NCI-H2227 (cell line): ENCODE measurements around the gene NCL.
"Not testable (repeated sequence)": the region's sequence is repeated elsewhere in the genome, so short reads cannot be mapped to it uniquely, and the experiment has no call there.

Experiments
- DNase-seq: peaks from one replicate; lab custom pipeline; 2025; ENCODE audit not compliant: unreplicated experiment; lab: John Stamatoyannopoulos, UW

NCL gene

GRCh38 chr2:231408304-231408703 is 56.0 kb downstream of the NCL start:
- not testable (repeated sequence) for DNase-seq

DNA sequence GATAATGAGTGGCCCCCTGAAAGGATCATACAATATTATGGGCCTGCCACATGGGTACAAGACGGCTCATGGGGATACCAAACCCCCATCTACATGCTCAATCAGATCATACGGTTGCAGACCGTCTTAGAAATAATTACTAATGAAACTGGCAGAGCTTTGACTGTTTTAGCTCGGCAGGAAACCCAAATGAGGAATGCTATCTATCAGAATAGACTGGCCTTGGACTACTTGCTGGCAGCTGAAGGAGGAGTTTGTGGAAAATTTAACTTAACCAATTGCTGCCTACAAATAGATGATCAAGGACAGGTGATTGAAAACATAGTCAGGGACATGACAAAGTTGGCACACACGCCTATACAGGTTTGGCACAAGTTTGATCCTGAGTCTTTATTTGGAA is 56.6 kb downstream of the NCL start:
- DNase-seq: not testable (repeated sequence)

DNA sequence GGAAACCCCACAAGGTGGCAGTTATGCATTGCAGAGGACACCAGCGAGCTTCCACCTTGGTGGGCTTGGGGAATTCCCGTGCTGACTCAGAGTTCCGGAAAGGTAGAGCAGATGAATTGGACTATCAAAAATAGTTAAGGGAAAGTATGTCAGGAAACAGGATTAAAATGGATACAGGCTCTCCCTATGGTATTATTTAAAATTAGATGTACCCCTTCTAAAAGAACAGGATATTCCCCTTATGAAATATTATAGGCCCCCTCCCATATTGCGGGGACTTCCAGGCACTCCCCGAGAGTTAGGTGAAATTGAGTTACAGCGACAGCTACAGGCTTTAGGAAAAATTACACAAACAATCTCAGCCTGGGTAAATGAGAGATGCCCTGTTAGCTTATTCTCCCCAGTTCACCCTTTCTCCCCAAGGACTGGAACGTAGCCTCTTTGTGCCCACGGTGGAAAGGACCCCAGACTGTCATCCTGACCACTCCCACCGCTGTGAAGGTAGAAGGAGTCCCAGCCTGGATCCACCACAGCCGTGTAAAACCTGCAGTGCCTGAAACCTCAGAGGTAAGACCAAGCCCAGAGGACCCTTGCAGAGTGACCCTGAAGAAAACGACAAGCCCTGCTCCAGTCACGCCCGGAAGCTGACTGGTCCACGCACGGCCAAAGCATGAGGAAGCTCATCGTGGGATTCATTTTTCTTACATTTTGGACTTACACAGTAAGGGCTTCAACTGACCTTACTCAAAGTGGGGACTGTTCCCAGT is 58.5 kb downstream of the NCL start:
- DNase-seq: not testable (repeated sequence)

DNA sequence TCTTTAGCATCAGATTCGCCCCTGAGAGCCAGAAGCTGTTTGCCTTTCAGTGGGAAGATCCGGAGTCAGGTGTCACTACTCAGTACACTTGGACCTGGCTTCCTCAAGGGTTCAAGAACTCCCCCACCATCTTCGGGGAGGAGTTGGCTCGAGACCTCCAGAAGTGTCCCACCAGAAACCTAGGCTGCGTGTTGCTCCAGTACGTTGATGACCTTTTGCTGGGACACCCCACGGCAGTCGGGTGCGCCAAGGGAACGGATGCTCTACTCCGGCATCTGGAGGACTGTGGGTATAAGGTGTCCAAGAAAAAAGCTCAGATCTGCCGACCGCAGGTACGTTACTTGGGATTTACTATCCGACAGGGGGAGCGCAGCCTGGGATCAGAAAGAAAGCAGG is 60.1 kb downstream of the NCL start:
- not testable (repeated sequence) for DNase-seq
